Activated T-helper 9 cell treated with anti-CD3 and anti-CD28 coated beads, Interleukin-2, amount 50 U/mL, for 16 hours (primary cell): ENCODE data around the gene TRIM69.
A peak's percentile ranks its signal among the peaks of the same experiment; 100 is the strongest.
"Not testable (repeated sequence)": the region's sequence is repeated elsewhere in the genome, so short reads cannot be mapped to it uniquely, and the experiment has no call there.

Source experiments
- DNase-seq: peaks from one replicate; pipeline ENCODE4 v3.0.0-alpha.2; 2020; ENCODE audit warnings: low read depth

Gene TRIM69

GRCh38 chr15:44743454-44743853, 7.1 kb downstream of the TRIM69 start:
- DNase-seq: not testable (repeated sequence)

GRCh38 chr15:44753345-44753744, 17.0 kb downstream of the TRIM69 start:
- no peak for DNase-seq

DNA sequence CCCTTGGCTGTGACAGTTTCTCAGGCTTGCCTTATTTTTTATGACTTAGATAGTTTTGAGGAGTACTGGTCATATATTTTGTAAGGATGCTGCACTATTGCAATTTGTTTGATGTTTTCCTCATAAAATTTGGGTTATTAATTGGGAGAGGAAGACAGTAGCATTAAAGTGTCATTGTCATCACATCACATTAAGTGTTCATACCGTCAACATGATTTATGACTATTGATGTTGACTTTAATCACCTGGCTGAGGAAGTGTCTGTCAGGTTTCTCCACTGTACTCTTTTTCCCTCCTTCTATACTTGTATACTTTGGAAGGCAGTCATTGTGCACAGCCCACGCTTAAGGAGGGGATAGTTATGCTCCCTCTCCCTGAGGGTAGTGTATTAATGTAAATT, 26.9 kb downstream of the TRIM69 start:
- DNase-seq: no peak

DNA sequence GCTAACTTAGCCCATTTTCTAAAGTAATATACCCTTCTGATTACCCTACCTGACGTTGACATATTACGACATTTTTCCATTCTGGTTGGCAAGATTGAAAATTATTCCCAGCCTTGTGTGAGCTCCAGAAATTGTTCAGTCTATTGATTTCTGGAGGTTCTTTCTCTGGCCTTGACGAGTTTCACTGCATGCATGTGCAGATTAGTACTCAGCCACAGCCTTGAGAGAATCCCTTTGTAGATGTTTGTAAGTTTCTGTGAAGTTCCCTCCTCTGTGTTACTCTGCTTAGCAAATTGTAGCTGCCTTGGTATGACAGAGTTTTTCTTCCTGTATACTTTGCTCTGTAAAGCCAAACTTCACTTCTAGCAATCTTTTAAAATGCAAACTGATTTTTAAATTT, 27.5 kb downstream of the TRIM69 start:
- no peak for DNase-seq

- DNase-seq: no peak
These were observed 28.7 kb downstream of the TRIM69 start for GRCh38 chr15:44765036-44765435.

- no peak for DNase-seq
These were observed 33.2 kb downstream of the TRIM69 start for GRCh38 chr15:44769521-44769920.

DNA sequence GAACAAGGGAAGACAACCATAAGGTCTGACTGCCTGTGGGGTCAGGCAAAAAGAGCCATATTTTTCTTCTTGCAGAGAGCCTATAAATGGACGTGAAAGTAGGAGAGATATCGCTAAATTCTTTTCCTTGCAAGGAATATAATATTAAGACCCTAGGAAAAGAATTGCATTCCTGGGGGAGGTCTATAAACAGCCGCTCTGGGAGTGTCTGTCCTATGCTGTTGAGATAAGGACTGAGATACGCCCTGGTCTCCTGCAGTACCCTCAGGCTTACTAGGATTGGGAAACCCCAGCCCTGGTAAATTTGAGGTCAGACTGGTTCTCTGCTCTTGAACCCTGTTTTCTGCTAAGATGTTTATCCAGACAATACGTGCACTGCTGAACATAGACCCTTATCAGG, 34.4 kb downstream of the TRIM69 start:
- not testable (repeated sequence) for DNase-seq

DNA sequence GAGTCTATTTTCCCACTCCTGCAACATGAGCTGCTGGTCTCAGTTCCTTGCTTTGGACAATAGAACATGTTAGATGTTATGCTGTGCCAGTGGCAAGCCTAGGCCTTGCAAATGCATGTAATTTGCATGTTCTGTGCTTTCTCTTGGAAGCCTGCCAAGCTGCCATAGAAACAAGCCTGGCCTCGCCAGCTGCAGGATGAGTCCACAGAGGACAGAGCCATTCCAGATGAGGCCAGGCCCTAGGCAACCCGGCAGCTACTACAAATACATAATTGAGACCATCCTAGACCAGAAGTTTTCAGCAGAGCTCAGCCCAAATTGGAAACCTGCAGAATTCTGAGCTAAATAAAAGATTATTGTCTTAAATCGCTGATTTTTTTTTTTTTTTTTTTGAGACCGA, 39.6 kb downstream of the TRIM69 start:
- DNase-seq: no peak

DNA sequence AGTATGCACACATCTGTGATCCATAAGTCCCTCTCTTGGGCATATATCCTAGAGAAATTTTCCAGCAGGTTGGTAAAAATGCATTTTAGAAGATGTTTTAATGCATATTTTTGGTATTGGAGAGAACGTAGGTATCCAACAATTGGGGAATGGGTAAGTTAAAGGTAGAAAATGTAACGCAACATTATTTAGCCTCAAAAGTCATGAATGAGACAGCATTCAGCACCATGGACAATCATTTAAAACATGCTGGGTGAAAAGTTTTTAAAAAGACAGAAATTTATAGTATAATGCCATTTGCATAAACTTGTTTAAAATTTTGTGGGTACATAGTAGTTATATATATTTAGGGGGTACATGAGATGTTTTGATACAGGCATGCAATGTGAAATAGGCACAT, 43.4 kb downstream of the TRIM69 start:
- DNase-seq: no peak

DNA sequence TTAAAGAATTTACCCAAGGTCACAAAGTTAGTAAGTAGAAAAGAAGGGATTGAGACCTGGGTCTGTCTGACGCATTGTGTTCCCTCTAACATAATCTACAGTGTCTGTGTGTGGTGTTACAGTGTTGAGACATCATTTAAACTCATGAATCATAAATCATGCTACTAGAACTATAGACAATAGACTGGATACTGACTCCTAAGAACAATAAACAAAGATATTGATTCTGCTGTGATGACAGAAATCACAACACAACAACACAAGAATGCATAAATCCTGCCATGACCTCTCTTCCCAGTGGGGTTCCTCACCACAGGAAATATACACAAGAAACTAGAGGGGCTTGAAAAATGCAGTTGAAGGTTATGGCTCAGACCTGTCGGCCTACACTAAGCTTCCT, 44.3 kb downstream of the TRIM69 start:
- no peak for DNase-seq

DNA sequence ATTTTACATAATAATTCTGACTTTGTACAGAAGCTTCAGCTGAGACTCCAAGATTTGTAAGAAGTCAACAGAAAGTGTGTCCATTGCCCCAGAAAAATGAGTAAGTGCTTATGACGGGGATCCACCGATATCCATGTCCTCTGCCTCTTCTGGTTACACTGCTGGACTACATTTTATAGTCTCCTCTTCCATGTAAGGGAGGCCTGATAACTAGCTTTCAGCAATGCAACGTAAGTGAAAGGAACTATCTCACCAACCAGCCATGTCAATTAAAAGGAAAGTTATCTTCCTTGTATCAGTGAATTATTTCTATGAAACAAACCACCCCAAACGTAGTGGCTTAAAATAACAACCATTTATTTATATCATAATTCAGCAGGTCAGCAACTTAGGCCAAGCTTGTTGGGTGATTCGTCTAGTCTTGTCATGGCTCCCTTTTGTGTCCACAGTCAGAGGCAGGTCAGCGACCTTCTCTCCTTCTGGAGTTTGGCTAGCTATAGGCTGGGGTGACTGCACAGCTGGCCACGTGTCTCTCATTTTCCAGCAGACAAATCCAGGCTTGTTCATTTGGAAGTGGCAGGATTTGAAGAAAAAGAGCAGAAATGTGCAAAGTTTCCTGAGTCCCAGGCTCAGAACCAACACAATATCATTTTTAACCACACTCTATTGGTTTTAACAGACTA, 44.9 kb downstream of the TRIM69 start:
- DNase-seq: no peak

DNA sequence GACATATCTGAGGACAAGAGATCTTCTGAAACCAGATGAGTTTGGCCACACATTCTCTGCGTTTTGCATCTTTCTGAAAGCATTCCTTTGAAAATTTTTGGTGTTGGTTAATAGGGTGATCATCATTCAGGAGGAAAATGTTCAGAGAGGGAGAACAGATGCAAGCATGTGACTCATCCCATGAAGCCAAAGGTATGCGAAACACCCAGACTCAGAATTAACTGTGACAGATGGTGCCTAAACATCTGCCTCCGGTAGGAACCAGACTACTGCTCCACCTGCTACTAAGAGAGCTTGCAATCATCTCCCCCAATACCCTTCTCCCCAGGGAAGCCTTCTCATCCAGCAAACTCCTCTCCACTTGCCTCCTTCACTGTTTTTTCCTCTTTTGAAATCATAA, 46.2 kb downstream of the TRIM69 start:
- no peak for DNase-seq

DNA sequence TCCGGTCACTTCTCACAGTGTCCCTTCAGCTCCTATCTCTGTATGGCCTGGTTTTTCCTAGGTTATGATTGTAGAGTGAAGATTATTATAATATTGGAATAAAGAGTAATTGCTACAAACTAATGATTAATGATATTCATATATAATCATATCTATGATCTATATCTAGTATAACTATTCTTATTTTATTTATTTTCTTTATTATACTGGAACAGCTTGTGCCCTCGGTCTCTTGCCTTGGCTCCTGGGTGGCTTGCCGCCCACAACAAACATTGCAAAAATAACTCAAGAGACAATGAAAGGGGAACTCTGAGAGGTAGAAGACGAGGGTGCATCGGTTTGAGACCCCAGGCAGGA, 48.6 kb downstream of the TRIM69 start:
- DNase-seq: not testable (repeated sequence)

DNA sequence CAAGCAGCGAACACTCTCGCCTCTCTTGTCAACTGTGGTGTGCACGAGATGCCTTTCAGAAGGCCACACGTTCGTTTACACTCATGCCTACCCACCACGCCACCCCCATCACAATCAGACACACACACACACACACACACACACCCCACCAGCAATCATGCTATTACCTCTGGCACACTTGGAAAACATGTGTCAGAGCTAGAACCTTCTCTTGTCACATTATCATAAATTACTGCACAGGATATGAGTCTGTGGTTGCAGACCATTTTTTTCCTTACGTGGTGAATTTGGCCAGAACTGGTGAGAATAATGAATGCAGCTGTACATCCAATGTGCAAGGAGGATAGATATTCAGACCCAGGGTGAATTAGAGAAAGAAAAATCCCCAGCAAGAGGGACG, 52.4 kb downstream of the TRIM69 start:
- DNase-seq: peak; percentile 20

- no peak for DNase-seq
These were observed 53.9 kb downstream of the TRIM69 start for GRCh38 chr15:44790215-44790614.

DNA sequence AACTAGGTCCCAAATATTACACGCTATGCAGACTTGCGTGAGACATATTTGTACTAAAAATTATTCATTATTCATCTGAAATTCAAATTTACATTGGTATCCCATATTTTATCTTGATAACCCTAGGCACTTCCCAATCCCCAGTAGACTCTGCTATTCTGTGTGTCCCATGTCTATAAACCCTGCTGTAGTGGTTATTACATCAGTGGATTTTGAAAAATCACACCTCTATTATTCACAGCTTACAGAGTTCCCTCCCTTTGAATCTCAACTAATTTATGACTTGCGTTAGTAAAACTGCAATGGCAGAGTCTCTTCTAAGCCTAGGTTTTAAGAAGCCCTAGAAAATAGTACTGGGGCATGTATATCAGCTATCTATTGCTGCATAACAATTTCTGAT, 54.3 kb downstream of the TRIM69 start:
- no peak for DNase-seq

- no peak for DNase-seq
These were observed 56.4 kb downstream of the TRIM69 start for GRCh38 chr15:44792715-44793114.

GRCh38 chr15:44794072-44794471, 57.7 kb downstream of the TRIM69 start:
- DNase-seq: no peak

- DNase-seq: no peak
These were observed 60.2 kb downstream of the TRIM69 start for GRCh38 chr15:44796508-44796907.

DNA sequence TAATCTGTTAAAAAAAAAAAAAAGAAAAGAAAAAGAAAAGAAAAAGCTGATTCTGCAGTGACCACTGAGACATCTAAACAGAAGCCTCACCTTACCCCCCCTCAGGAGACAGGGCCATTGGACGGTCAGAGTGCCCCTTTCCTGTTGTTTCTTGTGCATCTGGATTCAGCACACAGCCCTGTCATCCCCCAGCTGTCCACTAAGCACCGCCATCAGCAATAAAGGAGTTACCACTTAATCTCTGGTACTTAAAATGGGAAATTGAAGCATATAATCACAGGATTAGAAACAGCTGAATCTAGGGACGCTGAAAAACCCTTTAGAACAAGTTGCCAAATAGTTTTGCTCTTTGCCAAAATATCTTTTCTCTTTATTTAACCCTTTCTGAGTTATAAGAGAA, 62.5 kb downstream of the TRIM69 start:
- DNase-seq: no peak

DNA sequence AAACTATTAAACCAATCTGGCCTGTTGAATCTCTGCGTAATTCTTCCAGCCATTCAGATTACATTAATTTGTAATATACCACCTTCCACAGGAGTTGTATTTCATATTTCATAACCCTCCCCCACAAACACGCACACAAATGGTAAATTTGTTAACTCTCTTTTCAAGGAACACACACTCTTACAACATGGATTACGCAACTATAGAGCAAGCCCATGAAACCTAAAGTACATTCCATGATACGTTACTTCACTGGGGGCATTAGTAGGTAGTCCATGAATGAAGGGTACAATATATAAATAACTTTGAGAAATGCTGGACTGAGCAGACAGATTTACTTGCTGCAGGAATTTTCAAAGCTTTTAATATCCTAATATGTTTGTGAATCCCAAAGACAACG, 65.0 kb downstream of the TRIM69 start:
- no peak for DNase-seq

- no peak for DNase-seq
These were observed 65.5 kb downstream of the TRIM69 start for GRCh38 chr15:44801797-44802196.

DNA sequence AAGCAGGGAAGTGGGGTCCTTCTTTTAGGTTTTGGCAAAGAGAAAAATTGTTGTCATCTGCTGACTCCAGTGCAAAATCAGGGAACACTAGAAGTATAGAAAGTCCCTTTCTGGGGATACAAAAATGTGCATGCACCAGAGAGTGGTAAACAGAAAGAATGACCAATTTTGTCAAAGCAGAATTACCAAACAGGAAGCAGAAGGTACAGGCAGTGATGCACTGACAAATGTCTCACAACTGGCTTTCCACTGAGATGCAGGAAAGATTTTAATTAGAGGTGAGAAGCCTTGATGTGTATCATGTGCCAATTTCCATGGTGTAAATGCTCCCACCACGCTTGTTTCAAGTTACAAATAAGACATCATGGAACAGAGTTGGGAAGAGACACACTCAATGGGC, 66.0 kb downstream of the TRIM69 start:
- no peak for DNase-seq

DNA sequence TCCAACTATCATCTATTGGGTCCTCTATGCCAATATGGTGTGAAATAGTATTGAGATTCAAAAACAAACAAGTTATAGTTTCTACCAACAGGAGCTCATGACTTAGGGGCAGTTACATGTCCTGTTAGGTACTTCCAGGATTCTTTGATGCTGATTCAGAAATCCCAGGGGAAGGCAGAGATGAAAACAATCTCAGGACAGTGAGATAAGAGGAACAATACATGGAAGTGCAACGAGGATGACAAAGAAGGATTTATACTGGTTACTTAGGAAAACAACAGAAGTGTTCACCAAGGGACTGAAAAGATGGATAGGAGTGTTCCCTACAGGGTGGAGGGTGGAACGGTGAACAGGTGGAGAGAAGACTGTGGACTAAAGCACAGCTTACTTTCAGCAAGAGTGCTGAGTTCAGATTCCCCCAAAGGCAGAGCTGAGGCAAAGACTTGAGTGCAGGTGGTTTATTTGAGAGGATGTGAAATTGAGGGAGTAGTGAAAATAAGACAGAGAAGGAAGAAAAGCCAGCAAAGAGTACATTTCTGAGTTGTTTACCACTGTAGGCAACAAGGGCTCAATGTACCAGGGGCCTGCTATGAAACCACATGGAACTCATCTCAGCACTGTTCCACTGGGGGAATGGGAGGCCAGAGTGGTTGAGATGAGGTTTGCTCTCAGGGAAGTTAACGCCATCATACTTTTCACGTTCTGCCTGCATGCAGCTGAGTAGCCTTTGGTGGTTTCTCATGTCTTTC, 68.1 kb downstream of the TRIM69 start:
- no peak for DNase-seq
